Mononuclear cell (primary cell): ENCODE results near the gene C6orf136. TPM values are rescaled to one million over a fixed set of nuclear protein-coding genes. Genes with fewer than 3 reads are reported as not detected.
A peak's percentile ranks its signal among the peaks of the same experiment; 100 is the strongest.

Experiments
- H3K27me3 ChIP-seq: 2 replicates; pipeline ENCODE4 v1.6.0; 2011; ENCODE audit warnings: low read length, control low read depth; ENCODE audit not compliant: insufficient read depth
- H3K4me1 ChIP-seq: 2 replicates; pipeline ENCODE4 v1.5.1; 2011; ENCODE audit warnings: mild to moderate bottlenecking, low read length, control low read depth; ENCODE audit not compliant: insufficient read depth
- H3K4me3 ChIP-seq: 2 replicates; pipeline ENCODE4 v1.5.1; 2011; ENCODE audit warnings: mild to moderate bottlenecking, low read length, moderate library complexity
- H3K9me3 ChIP-seq: 2 replicates; pipeline ENCODE4 v1.5.1; 2011; ENCODE audit warnings: low read depth, mild to moderate bottlenecking, control low read depth, low read length
- total RNA-seq: library from RNA; depleted of rRNA; stranded (reverse); fragments of >200 nt; gene quantifications from one replicate; pipeline ENCODE4 v1.2.3, GENCODE V29; 2012

The C6orf136 gene
- total RNA-seq, 1 donor: 12.5 TPM

- peaks cover 40% of the 10 kb centered on the region for H3K4me1 ChIP-seq
- H3K4me3 ChIP-seq: peak within 1 kb of the TSS; percentile 94
- no peaks in the 10 kb centered on the region for H3K9me3 ChIP-seq
- H3K27me3 ChIP-seq: no peaks in the 10 kb centered on the region
Observed at GRCh38 chr6:30686009-30686907, 39.3 kb downstream of the C6orf136 start, which contains the start of gene PPP1R18. PPP1R18 (minus strand) TSS chr6:30686645; CDS start chr6:30686018, 627 bp downstream.

GRCh38 chr6:30686908-30687658 lies 40.1 kb downstream of the C6orf136 start:
- Histone ChIP-seq H3K4me1 (peaks cover 39% of the 10 kb centered on the region), H3K4me3 (peak overlapping the region; percentile 94), H3K9me3 (no peaks in the 10 kb centered on the region), H3K27me3 (no peaks in the 10 kb centered on the region)

GRCh38 chr6:30687659-30688431 lies 40.9 kb downstream of the C6orf136 start:
- no peaks in the 10 kb centered on the region for H3K9me3 ChIP-seq
- no peaks in the 10 kb centered on the region for H3K27me3 ChIP-seq
- peak overlapping the region; percentile 94 for H3K4me3 ChIP-seq
- peaks cover 39% of the 10 kb centered on the region for H3K4me1 ChIP-seq

GRCh38 chr6:30688569-30688968 lies 41.6 kb downstream of the C6orf136 start:
- Histone ChIP-seq H3K4me3 (no peak overlapping the region), H3K27me3 (no peaks in the 10 kb centered on the region), H3K9me3 (no peaks in the 10 kb centered on the region), H3K4me1 (peaks cover 39% of the 10 kb centered on the region)

- Histone ChIP-seq H3K27me3 (no peaks in the 10 kb centered on the region), H3K9me3 (no peaks in the 10 kb centered on the region), H3K4me3 (no peak overlapping the region), H3K4me1 (peaks cover 39% of the 10 kb centered on the region)
Observed at GRCh38 chr6:30689022-30689865, 42.3 kb downstream of the C6orf136 start.

- Histone ChIP-seq H3K4me1 (peaks cover 39% of the 10 kb centered on the region), H3K4me3 (peak overlapping the region; percentile 68)
Observed at GRCh38 chr6:30689985-30690384, 43.1 kb downstream of the C6orf136 start.

GRCh38 chr6:30690403-30691207 lies 43.7 kb downstream of the C6orf136 start, which contains the start of gene NRM:
NRM (minus strand) TSS chr6:30690984; CDS start chr6:30690974, 10 bp downstream.
- H3K4me3 ChIP-seq: peak within 1 kb of the TSS; percentile 68

More at GRCh38 chr6:30689985-30690384, 43.1 kb downstream of the C6orf136 start:
- H3K27me3 ChIP-seq: no peaks in the 10 kb centered on the region
- no peaks in the 10 kb centered on the region for H3K9me3 ChIP-seq

GRCh38 chr6:30691208-30691847 lies 44.4 kb downstream of the C6orf136 start:
- Histone ChIP-seq H3K9me3 (no peaks in the 10 kb centered on the region), H3K4me1 (peaks cover 39% of the 10 kb centered on the region), H3K4me3 (peak overlapping the region; percentile 68), H3K27me3 (no peaks in the 10 kb centered on the region)

More at GRCh38 chr6:30690403-30691207, 43.7 kb downstream of the C6orf136 start, which contains the start of gene NRM:
- Histone ChIP-seq H3K9me3 (no peaks in the 10 kb centered on the region), H3K4me1 (peaks cover 39% of the 10 kb centered on the region), H3K27me3 (no peaks in the 10 kb centered on the region)

GRCh38 chr6:30696432-30696831 lies 49.5 kb downstream of the C6orf136 start:
- H3K4me1 ChIP-seq: peaks cover 10% of the 10 kb centered on the region
- H3K9me3 ChIP-seq: no peaks in the 10 kb centered on the region
- no peak overlapping the region for H3K4me3 ChIP-seq
- H3K27me3 ChIP-seq: no peaks in the 10 kb centered on the region

GRCh38 chr6:30700340-30700739 lies 53.4 kb downstream of the C6orf136 start:
- Histone ChIP-seq H3K27me3 (no peaks in the 10 kb centered on the region), H3K4me3 (no peak overlapping the region), H3K4me1 (peaks cover 18% of the 10 kb centered on the region), H3K9me3 (no peaks in the 10 kb centered on the region)
